HG03103 (cell line): ENCODE data around the gene MAP2K3.
"Not testable (repeated sequence)": the region's sequence is repeated elsewhere in the genome, so short reads cannot be mapped to it uniquely, and the experiment has no call there.

Experiments used
- ATAC-seq: cut with Tn5 transposase; IDR thresholded peaks from one replicate; pipeline ENCODE4 v1.9.1; 2021; ENCODE audit warnings: low read depth; ENCODE audit not compliant: unreplicated experiment

The MAP2K3 gene

DNA sequence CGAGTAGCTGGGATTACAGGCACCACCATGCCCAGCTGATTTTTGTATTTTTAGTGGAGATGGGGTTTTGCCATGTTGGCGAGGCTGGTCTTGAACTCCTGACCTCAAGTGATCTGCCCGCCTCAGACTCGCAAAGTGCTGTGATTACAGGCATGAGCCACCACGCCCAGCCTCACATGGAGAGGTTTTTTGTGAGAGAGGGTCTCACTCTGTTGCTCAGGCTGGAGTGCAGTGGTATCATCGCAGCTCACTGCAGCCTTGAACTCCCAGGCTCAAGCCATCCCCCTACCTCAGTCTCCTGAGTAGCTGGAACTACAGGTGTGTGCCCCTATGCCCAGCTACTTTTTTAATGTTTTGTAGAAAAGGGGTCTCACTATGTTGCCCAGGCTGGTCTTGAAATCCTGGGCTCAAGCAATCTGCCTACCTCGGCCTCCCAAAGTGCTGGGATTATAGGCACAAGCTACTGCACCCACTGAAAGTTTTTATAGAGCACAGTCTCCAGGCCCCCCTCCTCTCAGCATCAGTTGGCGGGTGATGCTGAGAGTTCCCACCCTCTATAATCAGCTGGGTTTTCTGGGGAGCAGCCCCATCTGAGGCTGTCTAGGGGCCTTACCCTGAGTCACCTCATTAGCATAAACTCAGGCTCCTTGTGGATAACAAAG, 22.2 kb downstream of the MAP2K3 start:
- not testable (repeated sequence) for ATAC-seq

DNA sequence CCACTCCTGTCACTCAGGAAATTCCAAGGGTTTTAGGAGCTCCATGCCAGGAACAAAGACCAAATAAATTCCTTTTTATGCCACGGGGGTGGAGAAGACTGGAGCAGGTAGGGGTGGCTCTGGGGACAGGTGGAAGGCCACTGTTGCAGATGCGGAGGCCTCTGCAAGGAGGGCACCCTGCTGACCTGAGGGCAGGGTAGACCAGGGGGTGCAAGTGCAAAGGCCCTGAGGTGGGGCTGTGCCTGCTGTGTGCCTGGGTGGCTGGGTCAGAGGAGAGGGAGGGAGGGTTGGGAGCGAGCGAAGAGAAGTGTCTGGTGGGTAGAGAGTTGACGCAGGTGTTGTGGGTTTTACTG, 22.7 kb downstream of the MAP2K3 start:
- not testable (repeated sequence) for ATAC-seq

DNA sequence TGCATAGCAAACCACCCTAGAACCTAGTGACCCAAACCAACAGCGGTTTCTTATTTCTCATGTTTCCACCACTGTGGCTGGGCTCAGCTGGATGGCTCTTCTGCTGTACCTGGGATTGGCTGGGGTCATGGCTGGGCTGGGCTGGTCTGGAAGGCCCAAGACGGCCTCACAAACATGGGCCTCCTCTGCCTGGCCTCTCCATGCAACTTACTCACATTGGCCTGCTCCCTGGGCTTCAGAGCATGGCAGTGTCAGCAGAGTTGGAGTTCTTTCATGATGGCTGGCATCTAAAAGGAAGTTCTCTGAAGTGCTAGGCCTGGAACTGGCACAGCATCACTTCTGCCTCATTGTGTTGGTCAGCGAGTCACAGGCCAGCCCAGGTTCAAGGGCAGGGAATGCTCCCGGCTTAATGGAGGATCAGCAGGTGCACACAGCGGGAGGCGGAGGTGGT, 24.4 kb downstream of the MAP2K3 start:
- not testable (repeated sequence) for ATAC-seq

DNA sequence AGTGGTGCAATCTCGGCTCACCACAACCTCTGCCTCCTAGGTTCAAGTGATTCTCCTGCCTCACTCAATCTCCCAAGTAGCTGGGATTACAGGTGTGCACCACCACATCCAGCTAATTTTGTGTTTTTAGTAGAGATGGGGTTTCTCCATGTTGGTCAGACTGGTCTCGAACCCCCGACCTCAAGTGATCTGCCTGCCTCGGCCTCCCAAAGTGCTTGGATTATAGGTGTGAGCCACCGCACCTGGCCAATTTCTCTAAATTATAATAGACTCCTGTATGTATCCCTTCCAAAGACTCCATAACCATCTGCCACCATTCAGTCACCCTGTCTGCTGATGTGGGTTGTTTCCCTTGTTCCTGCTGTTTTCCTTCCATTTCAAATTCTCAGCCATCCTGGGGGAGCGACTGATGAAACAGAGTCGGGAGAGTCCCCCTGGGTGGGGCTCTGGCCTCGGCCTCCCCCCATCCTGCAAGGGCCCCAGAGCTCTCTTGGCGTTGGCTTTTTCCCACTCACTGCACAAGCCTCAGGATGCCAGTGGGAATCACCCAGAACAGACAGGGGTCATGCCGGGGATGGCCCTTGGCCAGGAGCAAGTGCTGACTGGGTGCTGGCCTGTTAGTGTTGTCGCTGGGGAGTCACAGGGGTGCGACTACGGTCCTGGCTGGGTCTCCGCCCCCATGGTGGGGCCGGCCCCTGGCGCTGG, 25.7 kb downstream of the MAP2K3 start:
- ATAC-seq = not testable (repeated sequence)

DNA sequence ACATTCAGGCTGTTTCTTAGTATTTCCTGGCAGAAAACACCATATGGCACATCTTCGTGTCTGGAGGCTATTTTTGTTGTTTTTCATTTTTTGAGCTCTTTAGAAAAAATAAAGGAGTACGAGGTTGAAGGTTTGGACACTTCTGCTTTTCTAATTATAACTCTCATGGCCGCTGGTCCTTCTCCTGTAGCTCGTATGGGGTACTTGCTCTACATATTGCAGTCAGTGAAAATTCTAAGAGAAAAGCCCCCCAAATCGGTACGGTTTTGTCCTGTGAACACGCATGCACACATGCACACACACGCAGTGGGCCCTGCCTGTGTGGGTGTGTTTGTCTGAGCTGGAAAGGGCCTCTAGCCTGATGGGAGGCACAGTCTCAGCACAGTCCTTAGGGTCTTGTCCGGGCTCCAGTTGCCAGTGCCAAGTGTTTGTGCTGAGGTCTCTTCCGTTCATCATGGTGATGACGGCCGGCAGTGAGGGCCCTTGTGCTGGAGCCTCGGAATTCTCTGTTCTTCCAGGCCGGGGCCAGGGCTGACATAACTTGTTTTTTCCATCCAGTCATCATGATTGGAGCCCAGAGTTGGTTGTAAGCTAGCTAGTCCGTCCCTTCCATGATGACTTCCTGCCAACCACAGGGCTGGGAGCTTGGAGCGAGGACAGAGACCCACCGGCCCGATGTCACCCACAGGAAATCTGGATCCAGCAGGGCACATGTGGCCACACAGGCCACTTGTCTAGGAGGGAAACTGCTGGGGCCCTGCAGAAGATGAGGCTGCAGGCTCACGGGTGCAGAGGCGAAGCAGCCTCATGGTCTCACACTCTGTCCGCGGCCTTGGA, 26.5 kb downstream of the MAP2K3 start:
- not testable (repeated sequence) for ATAC-seq

DNA sequence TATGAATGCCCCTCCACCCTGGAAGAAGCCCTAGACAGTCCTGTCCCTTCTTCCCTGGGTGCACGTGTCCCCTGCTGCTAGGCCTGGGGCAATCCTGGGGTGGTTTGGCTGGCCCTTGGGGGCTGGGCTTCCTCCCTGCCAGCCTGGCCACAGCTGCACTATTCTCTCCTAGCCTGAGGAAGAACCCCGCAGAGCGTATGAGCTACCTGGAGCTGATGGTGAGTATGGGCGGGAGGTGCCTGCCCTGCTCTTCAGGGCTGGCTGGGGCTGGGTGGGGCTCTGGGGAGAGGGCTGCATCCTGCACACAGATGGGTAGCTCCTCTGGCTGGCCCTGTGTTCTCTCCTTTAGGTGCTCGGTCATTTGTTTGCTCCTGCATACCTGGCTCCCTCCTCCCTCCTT, 28.8 kb downstream of the MAP2K3 start:
- ATAC-seq = no peak

DNA sequence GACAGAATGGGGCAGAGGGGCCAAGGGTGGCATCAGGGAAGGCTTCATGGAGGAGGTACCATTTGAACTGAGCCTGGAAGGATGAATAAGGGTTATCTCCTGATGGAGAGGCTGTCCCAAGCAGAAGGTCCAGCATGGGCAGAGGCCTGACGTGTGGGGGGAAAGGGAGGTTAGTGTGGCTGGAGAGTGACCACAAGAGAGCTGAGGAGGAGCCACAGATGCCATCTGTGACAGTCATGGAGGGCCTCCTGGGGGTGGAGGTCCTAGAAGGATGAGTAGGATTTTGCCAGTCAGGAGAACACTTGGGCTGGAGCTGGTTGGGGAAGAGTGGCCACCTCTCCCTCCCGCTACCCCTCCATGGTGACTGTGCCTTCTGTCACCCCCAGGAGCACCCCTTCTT, 29.2 kb downstream of the MAP2K3 start:
- not testable (repeated sequence) for ATAC-seq

DNA sequence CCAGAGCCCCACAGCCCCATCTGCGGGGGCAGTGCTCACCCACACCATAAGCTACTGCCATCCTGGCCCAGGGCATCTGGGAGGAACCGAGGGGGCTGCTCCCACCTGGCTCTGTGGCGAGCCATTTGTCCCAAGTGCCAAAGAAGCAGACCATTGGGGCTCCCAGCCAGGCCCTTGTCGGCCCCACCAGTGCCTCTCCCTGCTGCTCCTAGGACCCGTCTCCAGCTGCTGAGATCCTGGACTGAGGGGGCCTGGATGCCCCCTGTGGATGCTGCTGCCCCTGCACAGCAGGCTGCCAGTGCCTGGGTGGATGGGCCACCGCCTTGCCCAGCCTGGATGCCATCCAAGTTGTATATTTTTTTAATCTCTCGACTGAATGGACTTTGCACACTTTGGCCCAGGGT, 29.8 kb downstream of the MAP2K3 start:
- ATAC-seq = not testable (repeated sequence)

DNA sequence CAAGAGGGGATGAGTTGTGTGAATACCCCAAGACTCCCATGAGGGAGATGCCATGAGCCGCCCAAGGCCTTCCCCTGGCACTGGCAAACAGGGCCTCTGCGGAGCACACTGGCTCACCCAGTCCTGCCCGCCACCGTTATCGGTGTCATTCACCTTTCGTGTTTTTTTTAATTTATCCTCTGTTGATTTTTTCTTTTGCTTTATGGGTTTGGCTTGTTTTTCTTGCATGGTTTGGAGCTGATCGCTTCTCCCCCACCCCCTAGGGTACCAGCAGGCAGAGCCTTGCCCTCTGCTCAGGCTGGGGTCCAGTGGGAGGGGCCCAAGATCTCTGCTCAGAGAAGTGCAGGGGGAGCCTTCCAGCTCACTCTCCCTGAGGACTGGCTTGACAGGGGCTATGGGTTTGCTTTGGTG, 30.2 kb downstream of the MAP2K3 start:
- not testable (repeated sequence) for ATAC-seq

DNA sequence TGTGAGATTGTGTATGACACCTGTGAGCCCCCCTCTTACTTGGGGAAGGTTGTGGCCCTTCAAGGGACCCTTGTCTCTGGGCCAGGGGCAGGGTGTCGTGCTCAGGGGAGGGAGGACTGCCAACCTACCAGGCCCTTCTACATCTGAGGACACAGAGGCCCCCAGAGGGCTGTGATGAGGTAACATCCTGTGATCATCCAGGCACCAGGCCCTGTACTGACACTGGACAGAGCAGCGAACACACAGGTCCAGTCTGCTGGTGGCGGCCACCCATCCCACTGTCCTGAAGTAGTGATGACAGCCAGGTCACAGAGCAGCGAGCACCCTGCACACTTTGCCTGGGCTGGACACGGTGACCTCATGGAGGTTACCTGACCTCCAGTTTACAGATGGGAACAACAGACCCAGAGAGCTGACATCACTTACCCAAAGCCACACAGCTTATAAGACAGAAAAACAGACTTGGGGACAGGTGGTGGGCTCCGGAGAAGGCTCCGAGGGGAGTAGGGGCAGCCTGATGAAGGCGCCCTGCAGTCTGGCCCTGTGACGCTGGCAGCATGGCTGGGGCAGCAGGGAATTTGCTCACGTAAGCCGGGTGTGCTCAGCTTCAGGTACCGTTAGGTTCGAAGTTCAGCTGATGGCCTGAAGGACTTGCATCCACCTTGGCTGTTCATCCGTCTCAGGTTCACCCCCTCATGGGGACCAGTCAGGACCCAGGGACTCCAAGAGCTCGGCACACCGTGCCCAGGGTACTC, 30.9 kb downstream of the MAP2K3 start:
- not testable (repeated sequence) for ATAC-seq

DNA sequence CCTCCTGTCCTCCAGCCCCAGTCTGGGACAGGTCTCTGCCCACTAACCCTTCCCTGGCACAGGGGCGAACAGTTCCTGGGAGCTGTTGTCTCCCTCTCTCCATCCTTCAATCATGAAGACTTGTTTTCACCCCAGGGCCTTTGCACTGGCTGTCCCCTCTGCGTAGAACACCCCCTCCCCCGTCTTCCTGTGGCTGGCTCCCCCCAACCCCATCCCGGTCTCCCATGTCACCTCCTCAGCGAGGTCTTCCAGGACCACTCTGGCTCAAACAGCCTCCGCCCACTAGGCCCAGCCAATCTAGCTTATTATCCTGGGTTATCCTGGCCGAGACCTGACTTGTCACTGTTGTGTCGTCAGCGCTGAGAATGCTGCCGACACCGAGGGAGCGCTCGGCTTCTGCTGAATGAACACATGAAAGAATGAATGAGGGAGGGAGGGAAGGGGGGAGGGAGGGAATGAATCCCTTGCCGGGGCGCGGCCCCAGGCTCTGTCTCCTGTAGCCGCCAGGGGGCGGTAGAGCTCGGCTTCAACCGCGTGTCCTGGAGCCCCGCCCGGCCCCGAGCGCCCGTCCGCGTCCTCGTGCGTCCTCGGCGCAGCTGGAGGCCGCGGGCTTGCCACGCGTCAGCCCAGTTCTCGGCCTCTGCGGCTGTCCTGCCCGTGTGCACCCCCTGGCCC, 31.8 kb downstream of the MAP2K3 start:
- not testable (repeated sequence) for ATAC-seq

DNA sequence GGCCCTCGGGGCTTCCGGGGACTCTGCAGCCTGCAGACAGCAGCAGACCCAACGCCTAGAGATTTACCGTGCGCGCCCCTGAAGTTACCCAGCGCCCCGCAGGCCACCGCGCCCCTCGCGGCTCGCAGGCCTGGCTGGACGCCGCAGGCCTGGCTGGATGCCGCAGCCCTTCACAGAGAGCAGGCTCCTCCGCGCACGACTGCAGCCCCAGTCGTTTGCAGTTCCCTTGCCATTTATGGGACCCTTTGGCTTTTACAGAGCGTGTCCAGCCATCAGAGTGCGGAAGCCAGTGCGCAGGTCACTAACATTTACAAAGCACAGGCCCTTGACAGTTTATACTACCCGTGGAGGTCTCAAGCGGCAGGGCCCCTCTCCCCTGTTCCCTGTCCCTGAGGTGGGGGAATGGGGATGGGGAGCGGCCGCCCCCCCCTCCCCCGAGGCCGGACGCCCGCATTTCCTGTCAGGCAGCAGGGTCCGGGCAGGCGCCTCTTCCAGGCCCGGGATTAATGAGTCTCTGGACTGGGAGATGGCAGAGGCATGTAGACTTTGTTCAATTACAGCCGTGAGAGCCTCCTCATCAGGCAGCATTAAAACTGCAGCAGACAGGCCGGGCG, 32.5 kb downstream of the MAP2K3 start:
- ATAC-seq = not testable (repeated sequence)

DNA sequence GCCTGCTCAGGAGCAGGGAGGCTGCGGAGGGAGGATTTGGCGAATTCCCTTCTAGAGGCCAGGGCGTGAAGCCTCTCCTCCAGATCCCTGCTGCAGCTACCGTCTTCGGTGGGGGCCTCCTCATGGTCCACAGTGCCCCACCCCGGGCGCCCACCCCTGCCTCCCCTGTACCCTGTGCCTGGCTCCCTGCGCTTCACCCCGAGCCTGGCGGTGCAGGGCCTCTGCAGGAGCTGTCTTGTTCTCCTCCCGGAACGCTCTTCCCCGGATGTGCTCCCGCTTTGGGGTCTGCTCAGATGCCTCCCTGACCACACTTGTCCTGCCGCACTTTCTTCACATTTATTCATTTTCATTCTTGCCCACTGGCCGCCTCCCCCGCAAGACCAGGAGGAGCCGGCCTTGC, 33.3 kb downstream of the MAP2K3 start:
- not testable (repeated sequence) for ATAC-seq

DNA sequence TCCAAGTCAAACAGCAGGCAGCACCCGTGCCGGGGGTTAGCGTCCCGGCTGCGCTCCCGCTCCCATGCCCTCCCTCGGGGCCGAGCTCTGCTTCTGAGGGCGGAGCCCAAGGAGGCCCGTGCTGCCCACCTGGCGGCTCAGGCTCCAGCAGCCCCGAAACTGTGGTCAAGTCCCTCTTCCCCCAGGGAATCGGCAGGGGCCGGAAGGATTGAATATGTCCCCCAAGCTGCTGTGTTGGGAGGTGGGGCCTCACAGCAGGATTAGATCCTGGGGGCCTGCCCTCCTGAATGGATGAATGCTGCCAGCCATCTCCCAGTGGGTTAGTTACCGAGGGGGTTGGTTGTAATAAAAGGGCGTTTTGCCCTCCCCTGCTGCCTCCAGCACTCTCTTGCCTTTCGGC, 33.9 kb downstream of the MAP2K3 start:
- ATAC-seq = no peak

DNA sequence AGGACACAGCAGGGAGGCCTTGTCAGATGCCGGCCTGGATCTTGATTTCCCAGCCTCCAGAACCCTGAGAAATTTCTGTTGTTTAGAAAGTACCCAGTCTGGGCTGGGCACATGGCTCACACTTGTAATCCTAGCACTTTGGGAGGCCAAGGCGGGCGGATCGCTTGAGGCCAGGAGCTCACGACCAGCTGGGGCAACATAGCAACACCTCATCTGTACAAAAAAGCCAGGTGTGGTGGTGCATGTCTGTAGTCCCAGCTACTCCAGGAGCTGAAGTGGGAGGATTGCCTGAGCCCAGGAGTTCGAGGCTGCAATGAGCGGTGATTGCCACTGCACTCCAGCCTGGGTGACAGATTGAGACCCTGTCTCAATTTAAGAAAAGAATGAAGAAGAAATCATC, 34.3 kb downstream of the MAP2K3 start:
- not testable (repeated sequence) for ATAC-seq

DNA sequence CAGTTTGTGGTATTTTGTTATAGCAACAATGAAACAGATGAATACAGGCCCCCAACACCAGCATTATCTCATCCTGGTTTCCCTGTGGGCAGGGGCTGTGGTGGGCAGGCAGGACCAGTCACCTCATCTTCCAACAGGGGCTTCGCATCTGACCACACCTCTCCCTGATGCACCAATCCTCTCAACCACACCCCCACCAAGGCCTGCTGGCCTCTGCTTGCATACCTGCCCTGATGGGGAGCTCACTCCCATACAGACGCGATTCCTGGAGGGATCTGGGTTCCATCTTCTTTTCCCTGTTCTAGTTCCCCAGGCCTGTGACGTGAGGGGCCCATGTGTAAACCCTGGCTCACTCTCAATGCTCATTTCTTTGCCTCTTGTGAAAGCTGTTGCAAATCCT, 34.7 kb downstream of the MAP2K3 start:
- not testable (repeated sequence) for ATAC-seq

DNA sequence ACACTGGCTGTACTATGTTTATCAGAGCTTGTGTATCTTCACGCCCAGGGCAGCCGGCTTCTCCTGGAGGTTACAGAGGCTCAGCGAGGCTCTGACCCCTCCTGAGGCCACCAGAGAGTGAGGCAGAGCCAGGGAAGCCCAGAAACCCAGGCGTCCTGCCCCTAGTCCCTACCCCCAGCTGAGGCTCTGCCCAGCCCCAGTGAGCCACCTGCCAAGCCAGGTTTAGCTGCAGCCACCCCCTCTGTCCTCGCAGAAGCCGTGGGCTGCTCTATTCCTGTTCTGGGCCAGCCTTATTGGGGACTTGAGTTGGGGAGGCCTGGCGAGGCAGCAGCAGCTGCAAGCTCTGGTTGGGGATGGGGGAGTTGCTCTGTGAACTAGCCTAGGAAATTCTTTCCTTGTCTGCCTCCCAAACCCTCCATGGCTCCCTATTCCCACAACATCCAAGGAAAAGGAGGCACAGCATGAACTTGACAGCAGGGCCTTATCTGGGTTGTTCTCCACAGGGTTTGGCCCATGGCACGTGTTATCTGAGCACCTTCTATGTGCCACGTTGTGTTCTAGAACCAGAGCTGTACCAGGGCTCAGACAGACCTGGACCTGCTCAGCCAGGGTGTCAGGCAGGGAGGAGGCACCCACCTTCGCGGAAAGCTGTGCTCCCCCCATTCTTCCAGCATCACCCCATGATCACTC, 35.3 kb downstream of the MAP2K3 start:
- not testable (repeated sequence) for ATAC-seq

DNA sequence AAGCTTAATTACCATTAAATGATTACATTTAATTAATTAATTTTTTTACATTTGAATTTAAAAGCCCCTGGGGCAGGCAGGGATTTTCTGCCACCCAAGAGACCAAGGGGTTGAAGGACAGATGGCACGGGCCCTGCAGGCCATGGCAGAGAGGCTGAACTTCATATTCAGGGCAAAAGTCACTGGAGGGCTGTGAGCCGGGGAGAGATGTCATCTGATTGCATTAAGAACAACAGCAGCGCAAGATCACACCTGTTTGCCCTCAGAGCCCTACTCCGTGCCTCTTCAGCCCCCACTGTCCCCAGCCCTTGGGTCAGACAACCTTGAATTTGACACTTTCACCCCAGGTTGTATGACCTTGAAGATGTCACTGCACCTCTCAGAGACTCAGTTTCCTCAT, 35.9 kb downstream of the MAP2K3 start:
- ATAC-seq = not testable (repeated sequence)

DNA sequence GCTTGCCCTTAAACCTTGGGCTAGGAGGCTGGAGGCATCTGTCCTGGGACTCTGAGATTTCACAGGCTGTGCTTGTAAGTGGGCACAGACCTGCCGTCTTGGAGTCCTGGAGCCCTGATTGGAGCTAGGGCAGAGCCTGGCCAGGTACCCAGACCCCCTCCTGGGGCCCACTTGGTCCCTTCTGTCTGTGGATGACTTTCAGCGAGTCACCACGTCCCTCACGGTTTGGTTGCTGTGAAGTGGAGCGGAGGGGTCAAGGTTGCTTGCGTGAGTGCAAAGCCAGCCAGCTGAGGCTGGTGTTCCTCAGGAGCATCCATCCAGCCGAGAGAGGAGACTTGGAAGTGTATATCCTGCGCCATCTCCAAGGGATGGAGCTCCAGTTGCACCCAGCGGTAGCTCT, 36.5 kb downstream of the MAP2K3 start:
- ATAC-seq = not testable (repeated sequence)
